ENCODE data around the gene ANKRD1.

Gene ANKRD1

DNA sequence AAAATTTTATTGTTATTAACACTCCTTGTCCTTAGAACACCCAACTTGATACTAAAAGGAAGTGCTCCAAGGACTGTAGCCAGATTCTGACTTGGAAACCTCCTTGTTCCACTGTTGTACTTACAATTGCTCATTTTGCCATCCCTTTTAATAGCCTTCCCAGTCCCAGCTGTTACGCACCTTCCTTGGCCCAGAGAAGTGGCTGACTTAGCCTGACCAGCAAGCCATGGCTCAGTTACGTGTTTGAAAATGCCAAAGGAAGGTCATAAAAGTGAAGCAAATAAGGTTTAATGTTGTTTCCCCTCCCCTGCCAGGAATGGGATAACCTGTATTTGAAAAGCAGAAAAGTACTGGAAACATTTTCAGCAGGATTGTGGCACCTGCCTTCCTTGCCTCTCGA is 3.7 kb upstream of the ANKRD1 start:
- Histone ChIP-seq H3K23ac (ENCODE audit: low read depth, low read length, poor library complexity) (no peak overlapping the region), H3K36me3 (replicated peaks in 1 of 2; ENCODE audit: control insufficient read depth in 2 of 2, insufficient read depth in 2 of 2, low read length in 2 of 2) (no peaks in the 10 kb centered on the region), H3K27ac (replicated peaks; ENCODE audit: low read length) (no peak overlapping the region), H3K4me2 (ENCODE audit: insufficient read depth, low read length, poor library complexity, severe bottlenecking) (no peak overlapping the region), H4K91ac (ENCODE audit: low read depth, low read length, poor library complexity) (no peak overlapping the region), H2AFZ (ENCODE audit: low read length) (no peak overlapping the region), H4K8ac (ENCODE audit: low read depth, low read length) (no peak overlapping the region), H2BK5ac (ENCODE audit: low read length) (no peak overlapping the region), H2BK120ac (ENCODE audit: low read depth, low read length) (no peak overlapping the region), H3K79me1 (ENCODE audit: low read depth, low read length) (no peaks in the 10 kb centered on the region), H3K4ac (ENCODE audit: low read length) (no peak overlapping the region), H3K27me3 (ENCODE audit: control insufficient read depth in 3 of 3, insufficient read depth in 3 of 3, low read depth in 1 of 3, low read length in 3 of 3) (no peaks in the 10 kb centered on the region), H2AK5ac (ENCODE audit: low read depth, low read length) (no peak overlapping the region), H3K9ac (ENCODE audit: low read depth, low read length, poor library complexity) (peak overlapping the region; percentile 6), H3K18ac (ENCODE audit: low read length) (no peak overlapping the region), H2BK15ac (ENCODE audit: low read length) (no peak overlapping the region), H2BK12ac (ENCODE audit: low read length) (no peak overlapping the region), H3K14ac (ENCODE audit: low read length) (no peak overlapping the region), H3K4me3 (ENCODE audit: low read length in 2 of 2) (no peak overlapping the region), H3K4me1 (ENCODE audit: control insufficient read depth in 2 of 2, insufficient read depth in 1 of 2, low read depth in 1 of 2, low read length in 2 of 2) (peaks cover 0 to 10% of the 10 kb centered on the region in 2 donors), H3K9me3 (replicated peaks in 1 of 2; ENCODE audit: control insufficient read depth in 2 of 2, insufficient read depth in 1 of 2, low read depth in 1 of 2, low read length in 2 of 2) (no peaks in the 10 kb centered on the region)
- DNase-seq (ENCODE audit: low spot score) = no peak
- WGBS, 2 donors (ENCODE audit: extremely low coverage in 2 of 2, insufficient read length in 2 of 2, insufficient replicate concordance in 1 of 2) = no CpG with 5 or more reads among the region's 3 CpGs

DNA sequence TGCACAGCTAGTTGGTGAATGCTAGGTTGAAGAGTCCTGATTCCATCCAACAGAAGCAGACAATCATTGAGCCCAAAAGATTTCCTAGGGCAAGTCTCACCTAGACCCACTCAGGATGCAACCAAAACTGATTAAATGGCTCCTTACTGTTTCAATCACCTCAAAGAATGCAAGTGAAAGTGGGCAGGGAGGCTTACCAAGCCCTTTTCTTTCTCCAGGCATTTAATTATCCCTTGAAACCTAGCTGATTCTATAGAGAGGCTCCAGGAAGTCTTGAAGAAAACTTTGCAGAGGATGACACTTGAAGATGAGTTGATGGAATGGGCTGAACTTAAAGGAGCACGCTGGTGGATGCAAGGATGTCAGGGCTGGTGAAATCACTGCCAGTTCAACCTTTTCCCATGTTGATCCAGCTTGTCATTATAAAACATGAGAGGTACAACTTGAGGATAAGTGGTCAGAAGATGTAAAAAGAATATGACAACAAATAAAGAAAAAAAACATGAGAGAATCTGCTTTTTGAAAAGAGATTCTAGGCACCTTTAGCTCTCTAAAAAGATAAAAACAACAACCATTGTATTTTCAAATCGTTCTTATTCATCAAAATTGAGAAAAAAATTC is 2.3 kb upstream of the ANKRD1 start:
- Histone ChIP-seq H3K23ac (ENCODE audit: low read depth, low read length, poor library complexity) (no peak overlapping the region), H3K18ac (ENCODE audit: low read length) (no peak overlapping the region), H3K4ac (ENCODE audit: low read length) (no peak overlapping the region), H3K9ac (ENCODE audit: low read depth, low read length, poor library complexity) (no peak overlapping the region), H3K36me3 (replicated peaks in 1 of 2; ENCODE audit: control insufficient read depth in 2 of 2, insufficient read depth in 2 of 2, low read length in 2 of 2) (no peaks in the 10 kb centered on the region), H4K91ac (ENCODE audit: low read depth, low read length, poor library complexity) (no peak overlapping the region), H3K9me3 (replicated peaks in 1 of 2; ENCODE audit: control insufficient read depth in 2 of 2, insufficient read depth in 1 of 2, low read depth in 1 of 2, low read length in 2 of 2) (no peaks in the 10 kb centered on the region), H2BK12ac (ENCODE audit: low read length) (no peak overlapping the region), H2AFZ (ENCODE audit: low read length) (no peak overlapping the region), H2BK120ac (ENCODE audit: low read depth, low read length) (no peak overlapping the region), H2AK5ac (ENCODE audit: low read depth, low read length) (no peak overlapping the region), H2BK5ac (ENCODE audit: low read length) (no peak overlapping the region), H4K8ac (ENCODE audit: low read depth, low read length) (no peak overlapping the region), H2BK15ac (ENCODE audit: low read length) (no peak overlapping the region), H3K27me3 (ENCODE audit: control insufficient read depth in 3 of 3, insufficient read depth in 3 of 3, low read depth in 1 of 3, low read length in 3 of 3) (no peaks in the 10 kb centered on the region), H3K4me2 (ENCODE audit: insufficient read depth, low read length, poor library complexity, severe bottlenecking) (no peak overlapping the region), H3K27ac (replicated peaks; ENCODE audit: low read length) (no peak overlapping the region), H3K4me1 (ENCODE audit: control insufficient read depth in 2 of 2, insufficient read depth in 1 of 2, low read depth in 1 of 2, low read length in 2 of 2) (peaks cover 0 to 10% of the 10 kb centered on the region in 2 donors), H3K79me1 (ENCODE audit: low read depth, low read length) (no peaks in the 10 kb centered on the region), H3K4me3 (ENCODE audit: low read length in 2 of 2) (no peak overlapping the region), H3K14ac (ENCODE audit: low read length) (no peak overlapping the region)
- WGBS, 2 donors (ENCODE audit: extremely low coverage in 2 of 2, insufficient read length in 2 of 2, insufficient replicate concordance in 1 of 2) = no CpG with 5 or more reads among the region's 2 CpGs
- DNase-seq (ENCODE audit: low spot score) = no peak

DNA sequence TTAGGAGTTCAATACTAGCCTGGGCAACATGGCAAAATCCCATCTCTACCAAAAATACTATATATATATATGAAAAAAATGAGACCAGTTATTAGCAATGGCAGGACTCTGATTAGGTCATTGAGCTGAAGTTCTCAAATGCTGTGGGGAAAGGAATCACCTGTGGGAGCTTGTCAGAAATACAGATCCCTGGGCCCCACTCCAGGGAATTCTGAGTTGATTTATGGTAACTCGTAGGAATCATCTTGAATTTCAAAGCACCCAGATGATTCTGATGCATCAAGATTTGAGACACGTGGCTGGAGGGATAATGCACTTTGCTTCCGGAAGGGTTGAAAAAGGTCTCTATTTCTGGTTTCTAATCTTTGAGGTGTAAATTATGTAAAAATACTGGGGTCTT is 1.0 kb upstream of the ANKRD1 start:
- Histone ChIP-seq H3K9ac (ENCODE audit: low read depth, low read length, poor library complexity) (no peak overlapping the region), H2BK12ac (ENCODE audit: low read length) (no peak overlapping the region), H3K4me3 (ENCODE audit: low read length in 2 of 2) (no peak overlapping the region), H3K14ac (ENCODE audit: low read length) (no peak overlapping the region), H3K4me2 (ENCODE audit: insufficient read depth, low read length, poor library complexity, severe bottlenecking) (no peak overlapping the region), H3K9me3 (replicated peaks in 1 of 2; ENCODE audit: control insufficient read depth in 2 of 2, insufficient read depth in 1 of 2, low read depth in 1 of 2, low read length in 2 of 2) (no peaks in the 10 kb centered on the region), H3K4me1 (ENCODE audit: control insufficient read depth in 2 of 2, insufficient read depth in 1 of 2, low read depth in 1 of 2, low read length in 2 of 2) (peaks cover 0 to 10% of the 10 kb centered on the region in 2 donors), H4K91ac (ENCODE audit: low read depth, low read length, poor library complexity) (no peak overlapping the region), H2BK120ac (ENCODE audit: low read depth, low read length) (no peak overlapping the region), H2AFZ (ENCODE audit: low read length) (no peak overlapping the region), H2BK5ac (ENCODE audit: low read length) (no peak overlapping the region), H3K18ac (ENCODE audit: low read length) (no peak overlapping the region), H3K27me3 (ENCODE audit: control insufficient read depth in 3 of 3, insufficient read depth in 3 of 3, low read depth in 1 of 3, low read length in 3 of 3) (no peaks in the 10 kb centered on the region), H2AK5ac (ENCODE audit: low read depth, low read length) (no peak overlapping the region), H3K23ac (ENCODE audit: low read depth, low read length, poor library complexity) (no peak overlapping the region), H4K8ac (ENCODE audit: low read depth, low read length) (no peak overlapping the region), H3K27ac (replicated peaks; ENCODE audit: low read length) (no peak overlapping the region), H3K79me1 (ENCODE audit: low read depth, low read length) (no peaks in the 10 kb centered on the region), H3K4ac (ENCODE audit: low read length) (no peak overlapping the region), H2BK15ac (ENCODE audit: low read length) (no peak overlapping the region), H3K36me3 (replicated peaks in 1 of 2; ENCODE audit: control insufficient read depth in 2 of 2, insufficient read depth in 2 of 2, low read length in 2 of 2) (no peaks in the 10 kb centered on the region)
- no peak for DNase-seq (ENCODE audit: low spot score)
- no CpG with 5 or more reads among the region's 3 CpGs for WGBS, 2 donors (ENCODE audit: extremely low coverage in 2 of 2, insufficient read length in 2 of 2, insufficient replicate concordance in 1 of 2)

- Histone ChIP-seq H3K27me3 (ENCODE audit: control insufficient read depth in 3 of 3, insufficient read depth in 3 of 3, low read depth in 1 of 3, low read length in 3 of 3) (no peaks in the 10 kb centered on the region), H3K18ac (ENCODE audit: low read length) (no peak overlapping the region), H3K4me1 (ENCODE audit: control insufficient read depth in 2 of 2, insufficient read depth in 1 of 2, low read depth in 1 of 2, low read length in 2 of 2) (peaks cover 0 to 10% of the 10 kb centered on the region in 2 donors), H2BK120ac (ENCODE audit: low read depth, low read length) (no peak overlapping the region), H2AK5ac (ENCODE audit: low read depth, low read length) (no peak overlapping the region), H2BK15ac (ENCODE audit: low read length) (no peak overlapping the region), H3K4me2 (ENCODE audit: insufficient read depth, low read length, poor library complexity, severe bottlenecking) (no peak overlapping the region), H3K4ac (ENCODE audit: low read length) (no peak overlapping the region), H3K9me3 (replicated peaks in 1 of 2; ENCODE audit: control insufficient read depth in 2 of 2, insufficient read depth in 1 of 2, low read depth in 1 of 2, low read length in 2 of 2) (no peaks in the 10 kb centered on the region), H3K9ac (ENCODE audit: low read depth, low read length, poor library complexity) (no peak overlapping the region), H2AFZ (ENCODE audit: low read length) (no peak overlapping the region), H2BK12ac (ENCODE audit: low read length) (no peak overlapping the region), H4K91ac (ENCODE audit: low read depth, low read length, poor library complexity) (no peak overlapping the region), H3K23ac (ENCODE audit: low read depth, low read length, poor library complexity) (no peak overlapping the region), H4K8ac (ENCODE audit: low read depth, low read length) (no peak overlapping the region), H3K27ac (replicated peaks; ENCODE audit: low read length) (no peak overlapping the region), H3K4me3 (ENCODE audit: low read length in 2 of 2) (peak overlapping the region in 1 of 2 donors; percentile 7), H3K14ac (ENCODE audit: low read length) (no peak overlapping the region), H3K36me3 (replicated peaks in 1 of 2; ENCODE audit: control insufficient read depth in 2 of 2, insufficient read depth in 2 of 2, low read length in 2 of 2) (no peaks in the 10 kb centered on the region), H3K79me1 (ENCODE audit: low read depth, low read length) (no peaks in the 10 kb centered on the region), H2BK5ac (ENCODE audit: low read length) (no peak overlapping the region)
- DNase-seq (ENCODE audit: low spot score) = no peak
- WGBS, 2 donors (ENCODE audit: extremely low coverage in 2 of 2, insufficient read length in 2 of 2, insufficient replicate concordance in 1 of 2) = no CpG with 5 or more reads among the region's 8 CpGs
These were observed 958 bp downstream of the ANKRD1 start for GRCh38 chr10:90919683-90920574.

Data from neuronal stem cell (in vitro differentiated cells).